Left cardiac atrium (tissue), 4 donors: Measurements from ENCODE around the gene RHOH. TPM values are rescaled to one million over a fixed set of nuclear protein-coding genes. Genes with fewer than 3 reads are reported as not detected.
A peak's percentile ranks its signal among the peaks of the same experiment; 100 is the strongest.
"Not testable (repeated sequence)": the region's sequence is repeated elsewhere in the genome, so short reads cannot be mapped to it uniquely, and the experiment has no call there.

Experiments used
- ATAC-seq, 2 donors: fragments of 200-7000 bp; cut with Tn5 transposase; one replicate each; pipeline ENCODE4 v1.9.1; 2020; ENCODE audit warnings: mild to moderate bottlenecking in 2 of 2, moderate library complexity in 2 of 2
- DNase-seq: peaks from one replicate; pipeline ENCODE4 v3.0.0-alpha.2; 2020
- intact Hi-C, 2 donors: fragments of 100-400 bp; cut with DNase I; formaldehyde crosslinking; loops; one replicate each; pipeline versions ENCODE4 v1.14.1 to v1.15.1; 2022 to 2023
- long read RNA-seq: library from polyadenylated mRNA; unstranded; transcript quantifications from one replicate; pipeline ENCODE4 v2.0.0, GENCODE V29; 2021
- total RNA-seq, 2 donors: library from RNA; stranded (reverse); fragmentation: NEBNext Ultra II Directional; extraction: Animal tissue kit (Norgen Biotek cat#: 25700); gene quantifications; one replicate each; pipeline ENCODE4 v1.2.1, GENCODE V29; 2021
- donor health status: DM: no; HTN: yes; CAD: no.
- donor health status: DM: no; HTN: yes; CAD: no; lungs with severe emphysema.
- donor health status: DM: yes; HTN: yes; CAD: no.
- donor health status: Dilated cardiomyopathy.

The RHOH gene
- 1 to 10 TPM in 1 of 2 donors, under 1 TPM in 1; 0.68 to 1.8 TPM for total RNA-seq
- long read RNA-seq = 0 reads

GRCh38 chr4:40196724-40197281, at the start of gene RHOH:
Gene RHOH, plus strand, starts transcription at chr4:40197031. Its CDS starts 46,356 bp downstream, at chr4:40243387.
- ATAC-seq = peak in 1 of 2 donors; percentile 31
- no peak for DNase-seq
- intact Hi-C loops = no loop called here

- ATAC-seq, intact Hi-C loops, DNase-seq: not testable (repeated sequence)
Observed at GRCh38 chr4:40147490-40147889, 49.3 kb upstream of the RHOH start.

GRCh38 chr4:40149960-40150385, 46.9 kb upstream of the RHOH start:
- intact Hi-C loops = loop anchor here (5.0 kb wide), 1 partner anchor 157 kb away; no protein-coding TSS in a partner anchor
- DNase-seq (peak; percentile 36), ATAC-seq (peak in 1 of 2 donors; percentile 68)

GRCh38 chr4:40150932-40151331, 45.9 kb upstream of the RHOH start:
- no peak for DNase-seq
- ATAC-seq = no peak
- intact Hi-C loops = loop anchor here (5.0 kb wide), 1 partner anchor 156 kb away; no protein-coding TSS in a partner anchor

- no peak for DNase-seq
- intact Hi-C loops = loop anchor here (5.0 kb wide), 1 partner anchor 155 kb away; no protein-coding TSS in a partner anchor
- ATAC-seq = no peak
Observed at GRCh38 chr4:40152637-40153036, 44.2 kb upstream of the RHOH start.

- intact Hi-C loops = no loop called here
- no peak for DNase-seq
- no peak for ATAC-seq
Observed at GRCh38 chr4:40157436-40157835, 39.4 kb upstream of the RHOH start.

- ATAC-seq (no peak), DNase-seq (no peak)
- intact Hi-C loops = no loop called here
Observed at GRCh38 chr4:40160258-40160657, 36.6 kb upstream of the RHOH start.

- intact Hi-C loops = no loop called here
- DNase-seq (no peak), ATAC-seq (no peak)
Observed at GRCh38 chr4:40164459-40164858, 32.4 kb upstream of the RHOH start.

GRCh38 chr4:40165916-40166315, 30.9 kb upstream of the RHOH start:
- intact Hi-C loops = no loop called here
- ATAC-seq (no peak), DNase-seq (no peak)

- no peak for ATAC-seq
- DNase-seq = no peak
- intact Hi-C loops = no loop called here
Observed at GRCh38 chr4:40168070-40168469, 28.8 kb upstream of the RHOH start.

- ATAC-seq (no peak), DNase-seq (no peak)
- intact Hi-C loops = no loop called here
Observed at GRCh38 chr4:40170588-40170987, 26.2 kb upstream of the RHOH start.

GRCh38 chr4:40173470-40173875, 23.4 kb upstream of the RHOH start:
- DNase-seq = no peak
- intact Hi-C loops = no loop called here
- no peak for ATAC-seq

- DNase-seq (no peak), ATAC-seq (no peak)
- intact Hi-C loops = no loop called here
Observed at GRCh38 chr4:40176602-40177001, 20.2 kb upstream of the RHOH start.

- intact Hi-C loops = no loop called here
- ATAC-seq (no peak), DNase-seq (no peak)
Observed at GRCh38 chr4:40177591-40177990, 19.2 kb upstream of the RHOH start.

GRCh38 chr4:40178672-40179071, 18.2 kb upstream of the RHOH start:
- no peak for ATAC-seq
- intact Hi-C loops = no loop called here

GRCh38 chr4:40179360-40179759, 17.5 kb upstream of the RHOH start:
- intact Hi-C loops = no loop called here
- no peak for ATAC-seq
- DNase-seq = no peak

More at GRCh38 chr4:40178672-40179071, 18.2 kb upstream of the RHOH start:
- DNase-seq = no peak

- ATAC-seq = no peak
- no peak for DNase-seq
- intact Hi-C loops = no loop called here
Observed at GRCh38 chr4:40180356-40180755, 16.5 kb upstream of the RHOH start.

- intact Hi-C loops = no loop called here
- ATAC-seq (no peak), DNase-seq (no peak)
Observed at GRCh38 chr4:40182001-40182400, 14.8 kb upstream of the RHOH start.

GRCh38 chr4:40182954-40183353, 13.9 kb upstream of the RHOH start:
- ATAC-seq = no peak
- DNase-seq = no peak
- intact Hi-C loops = no loop called here

GRCh38 chr4:40183615-40184411, 13.0 kb upstream of the RHOH start:
- intact Hi-C loops = no loop called here
- no peak for ATAC-seq
- no peak for DNase-seq
